Activated CD8-positive, alpha-beta memory T cell treated with anti-CD3 and anti-CD28 coated beads for 1 hour (primary cell): Measurements from ENCODE around the gene MX1.
A peak's percentile ranks its signal among the peaks of the same experiment; 100 is the strongest.
"Not testable (repeated sequence)": the region's sequence is repeated elsewhere in the genome, so short reads cannot be mapped to it uniquely, and the experiment has no call there.

Experiments used
- DNase-seq, 2 donors: peaks; one replicate each; pipeline ENCODE4 v3.0.0-alpha.2; 2020; ENCODE audit warnings: low read depth in 1 of 2; ENCODE audit errors: extremely low read depth in 1 of 2

MX1 gene

DNA sequence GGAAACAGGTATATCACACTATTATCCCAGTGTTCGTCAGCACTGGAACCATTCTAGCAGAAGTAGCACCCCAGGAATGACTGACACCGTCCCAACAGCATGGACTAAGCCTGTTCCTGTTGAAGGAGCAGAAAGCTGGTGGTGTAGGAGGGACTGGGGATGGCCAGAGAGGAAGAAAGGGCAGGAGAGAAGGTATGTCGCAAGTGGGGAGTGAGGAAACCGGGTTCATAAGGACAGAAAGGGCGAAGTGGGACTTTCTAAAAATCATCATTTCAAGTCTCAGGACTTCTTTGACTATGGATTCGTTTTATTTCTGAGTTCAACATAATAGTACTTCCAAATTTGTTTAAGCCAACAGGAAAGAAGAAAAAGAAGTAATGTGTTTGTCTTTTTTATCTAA, 19.7 kb upstream of the MX1 start:
- no peak for DNase-seq

DNA sequence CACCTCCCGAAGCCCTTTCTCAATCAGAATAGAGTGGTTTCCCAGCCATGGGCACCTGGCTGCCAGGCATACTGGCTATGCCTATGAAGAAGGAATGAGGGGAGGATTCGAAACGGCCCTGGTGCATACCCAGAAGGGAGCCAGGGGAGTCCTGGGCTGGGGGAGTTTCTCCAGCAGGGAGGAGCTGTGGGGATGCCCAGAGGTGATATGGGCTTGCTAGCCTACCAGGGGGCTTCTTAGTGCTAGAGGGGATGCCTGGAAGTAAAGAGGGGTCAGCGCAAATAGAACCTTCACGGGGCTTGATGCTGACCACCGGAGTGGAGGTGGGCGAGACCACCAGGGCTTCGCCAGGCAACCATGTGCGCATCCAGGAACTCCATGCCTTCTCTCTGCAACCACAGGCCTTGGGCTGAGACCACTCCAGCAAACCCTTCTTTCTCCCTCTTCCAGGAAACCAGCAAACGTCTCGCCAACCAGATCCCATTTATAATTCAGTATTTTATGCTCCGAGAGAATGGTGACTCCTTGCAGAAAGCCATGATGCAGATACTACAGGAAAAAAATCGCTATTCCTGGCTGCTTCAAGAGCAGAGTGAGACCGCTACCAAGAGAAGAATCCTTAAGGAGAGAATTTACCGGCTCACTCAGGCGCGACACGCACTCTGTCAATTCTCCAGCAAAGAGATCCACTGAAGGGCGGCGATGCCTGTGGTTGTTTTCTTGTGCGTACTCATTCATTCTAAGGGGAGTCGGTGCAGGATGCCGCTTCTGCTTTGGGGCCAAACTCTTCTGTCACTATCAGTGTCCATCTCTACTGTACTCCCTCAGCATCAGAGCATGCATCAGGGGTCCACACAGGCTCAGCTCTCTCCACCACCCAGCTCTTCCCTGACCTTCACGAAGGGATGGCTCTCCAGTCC, 18.2 kb upstream of the MX1 start:
- DNase-seq, result no peak

- no peak for DNase-seq
These were observed 15.7 kb upstream of the MX1 start for GRCh38 chr21:41410361-41410760.

- no peak for DNase-seq
These were observed 15.1 kb upstream of the MX1 start for GRCh38 chr21:41410767-41411448.

GRCh38 chr21:41411449-41412089, 14.5 kb upstream of the MX1 start:
- DNase-seq, result peak in 1 of 2 donors; percentile 23

DNA sequence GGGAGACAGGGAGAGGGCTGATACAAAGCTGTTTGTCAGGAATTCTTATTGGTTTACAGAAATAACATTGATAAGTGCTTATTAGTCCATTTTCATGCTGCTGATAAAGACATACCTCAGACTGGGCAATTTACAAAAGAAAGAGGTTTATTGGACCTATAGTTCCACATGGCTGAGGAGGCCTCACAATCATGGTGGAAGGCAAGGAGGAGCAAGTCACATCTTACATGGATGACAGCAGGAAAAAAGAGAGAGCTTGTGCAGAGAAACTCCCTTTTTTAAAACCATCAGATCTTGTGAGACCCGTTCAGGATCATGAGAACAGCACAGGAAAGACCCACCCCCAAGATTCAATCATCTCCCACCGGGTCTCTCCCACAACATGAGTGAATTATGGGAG, 8.5 kb upstream of the MX1 start:
- not testable (repeated sequence) for DNase-seq

DNA sequence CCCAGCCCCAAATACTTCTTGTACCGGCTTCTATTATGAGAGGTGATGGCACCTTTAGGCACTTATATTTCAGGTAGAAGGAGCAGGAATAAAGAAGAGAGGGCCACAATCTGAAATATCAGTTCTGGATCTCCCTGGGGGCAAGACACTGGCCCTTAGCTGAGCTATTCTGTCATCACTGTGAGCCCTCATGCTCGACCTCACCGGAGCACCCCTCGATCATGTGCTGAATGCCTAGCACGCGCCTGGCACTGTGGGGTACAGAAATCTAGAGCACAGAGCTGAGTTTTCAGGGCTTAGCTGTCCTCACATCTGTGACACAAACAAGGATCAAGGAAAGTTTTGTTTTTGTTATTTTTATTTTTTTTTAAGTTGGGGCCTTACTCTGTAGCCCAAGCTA, 7.6 kb upstream of the MX1 start:
- no peak for DNase-seq

GRCh38 chr21:41418956-41419680, 6.9 kb upstream of the MX1 start:
- DNase-seq, result no peak

DNA sequence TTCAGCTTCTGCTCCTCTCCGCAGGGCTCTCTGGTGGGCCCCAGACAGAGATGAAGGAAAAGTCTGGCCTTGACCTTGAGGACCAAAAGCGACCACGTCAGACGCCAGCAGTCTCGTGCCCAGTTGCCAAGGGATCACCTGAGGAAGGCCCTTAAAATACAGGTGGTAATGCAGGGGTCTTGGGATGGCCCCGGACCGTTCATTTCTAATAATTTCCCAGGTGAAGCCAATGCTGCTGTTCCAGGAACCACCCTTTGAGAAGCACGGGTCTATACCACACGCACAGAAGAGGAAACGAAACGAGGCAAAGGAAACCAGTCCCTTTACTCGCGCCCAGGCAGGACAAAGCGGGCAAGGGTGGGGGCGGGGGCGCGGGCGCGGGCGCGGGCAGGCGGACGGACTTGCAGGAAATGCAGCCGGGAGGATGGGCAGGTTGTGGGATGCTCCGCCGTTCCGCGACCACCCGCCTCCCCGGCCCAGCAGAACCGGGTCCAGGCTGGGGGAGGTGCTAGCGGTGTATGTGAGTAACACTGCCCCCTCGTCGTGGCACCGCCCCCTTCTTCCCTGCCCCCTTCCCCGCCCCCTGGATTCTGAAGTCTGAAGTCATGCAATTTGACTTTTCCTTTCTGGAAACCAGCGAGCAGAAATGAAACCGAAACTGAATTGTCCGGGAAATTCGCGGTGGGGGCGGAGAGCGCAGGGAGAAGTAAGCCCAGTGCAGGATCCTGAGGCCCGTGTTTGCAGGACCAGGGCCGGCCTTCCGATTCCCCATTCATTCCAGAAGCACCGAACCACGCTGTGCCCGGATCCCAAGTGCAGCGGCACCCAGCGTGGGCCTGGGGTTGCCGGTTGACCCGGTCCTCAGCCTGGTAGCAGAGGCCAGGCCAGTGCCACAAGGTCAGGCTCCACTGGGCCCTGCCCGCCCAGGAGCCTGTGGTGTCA, 5.8 kb upstream of the MX1 start:
- DNase-seq, result peak in 1 of 2 donors; percentile 52

DNA sequence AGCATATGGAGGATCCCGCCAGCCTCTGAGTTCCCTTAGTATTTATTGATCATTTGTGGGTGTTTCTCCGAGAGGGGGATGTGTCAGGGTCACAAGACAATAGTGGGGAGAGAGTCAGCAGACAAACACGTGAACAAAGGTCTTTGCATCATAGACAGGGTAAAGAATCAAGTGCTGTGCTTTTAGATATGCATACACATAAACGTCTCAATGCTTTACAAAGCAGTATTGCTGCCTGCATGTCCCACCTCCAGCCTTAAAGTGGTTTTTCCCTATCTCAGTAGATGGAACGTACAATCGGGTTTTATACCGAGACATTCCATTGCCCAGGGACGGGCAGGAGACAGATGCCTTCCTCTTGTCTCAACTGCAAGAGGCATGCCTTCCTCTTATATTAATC, 5.0 kb upstream of the MX1 start:
- DNase-seq, result not testable (repeated sequence)

GRCh38 chr21:41422546-41423304, 3.3 kb upstream of the MX1 start:
- DNase-seq, result no peak

- DNase-seq, result not testable (repeated sequence)
These were observed 2.8 kb upstream of the MX1 start for GRCh38 chr21:41423305-41423636.

GRCh38 chr21:41425588-41425953, 468 bp upstream of the MX1 start:
- DNase-seq, result no peak

GRCh38 chr21:41426676-41427404, 801 bp downstream of the MX1 start:
- no peak for DNase-seq

- DNase-seq, result no peak
These were observed 1.5 kb downstream of the MX1 start for GRCh38 chr21:41427556-41427955.

- DNase-seq, result no peak
These were observed 2.3 kb downstream of the MX1 start for GRCh38 chr21:41428311-41428710.

DNA sequence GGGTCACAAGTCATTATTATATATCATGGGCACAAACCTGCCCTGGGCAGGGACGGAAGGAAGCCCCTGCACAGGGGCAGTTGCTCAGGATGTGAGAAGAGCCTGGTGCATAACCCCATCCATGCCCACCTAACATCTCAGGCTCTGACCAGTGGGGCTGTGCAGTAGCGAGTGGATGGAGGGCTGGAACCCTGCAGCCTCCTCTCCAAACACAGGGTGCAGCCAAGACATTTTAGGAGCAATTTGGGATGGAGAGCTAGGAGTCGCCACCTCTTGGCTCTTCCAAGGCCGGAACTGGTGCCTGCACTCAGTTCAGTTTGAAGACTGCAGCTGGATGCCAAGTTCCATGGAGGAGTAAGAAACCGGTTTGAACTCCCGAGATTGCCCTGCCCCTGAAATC, 2.8 kb downstream of the MX1 start:
- DNase-seq, result no peak

DNA sequence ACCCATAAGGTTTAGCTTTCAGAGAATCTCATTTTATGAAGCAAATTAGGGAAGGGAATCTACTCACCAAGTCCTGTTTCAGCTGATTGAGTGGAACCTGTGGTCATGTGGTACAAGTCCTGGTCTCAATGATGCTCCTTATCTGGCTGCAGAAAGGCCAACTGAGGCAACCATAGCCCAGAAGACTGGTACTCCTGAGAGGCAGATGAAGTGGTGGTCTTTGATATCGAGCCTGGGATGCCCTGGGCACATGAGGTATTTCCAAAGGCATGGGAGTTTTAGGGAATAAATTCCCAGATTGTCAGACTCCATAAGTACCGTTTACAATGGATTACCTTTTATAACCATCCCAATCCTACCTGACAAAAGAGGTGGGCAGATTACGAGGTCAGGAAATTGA, 3.3 kb downstream of the MX1 start:
- DNase-seq, result no peak
